ENCODE results near the gene DMRTC2.

The DMRTC2 gene

DNA sequence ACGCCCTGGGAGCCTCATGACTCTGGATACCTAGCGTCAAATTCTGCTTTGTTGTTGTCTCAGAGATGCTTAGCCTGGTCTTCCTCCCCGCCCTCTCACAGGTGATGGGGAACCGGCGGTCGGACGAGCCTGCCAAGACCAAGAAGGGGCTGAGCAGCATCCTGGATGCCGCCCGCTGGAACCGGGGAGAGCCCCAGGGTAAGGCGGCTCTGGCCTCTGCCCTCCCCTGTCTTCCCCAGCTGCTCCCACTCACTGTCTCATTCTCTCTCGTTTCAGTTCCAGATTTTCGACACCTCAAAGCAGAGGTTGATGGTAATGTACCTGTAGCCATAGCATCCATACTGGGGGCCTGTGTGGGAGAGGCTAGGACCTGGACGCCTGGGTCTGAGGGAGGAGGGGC, 49.5 kb downstream of the DMRTC2 start:
- no peak for DNase-seq

- no peak for DNase-seq
Measured at GRCh38 chr19:41895745-41896580, 51.1 kb downstream of the DMRTC2 start.

GRCh38 chr19:41896581-41896942, 51.7 kb downstream of the DMRTC2 start:
- DNase-seq: no peak

- DNase-seq: no peak
Measured at GRCh38 chr19:41897181-41897580, 52.3 kb downstream of the DMRTC2 start.

DNA sequence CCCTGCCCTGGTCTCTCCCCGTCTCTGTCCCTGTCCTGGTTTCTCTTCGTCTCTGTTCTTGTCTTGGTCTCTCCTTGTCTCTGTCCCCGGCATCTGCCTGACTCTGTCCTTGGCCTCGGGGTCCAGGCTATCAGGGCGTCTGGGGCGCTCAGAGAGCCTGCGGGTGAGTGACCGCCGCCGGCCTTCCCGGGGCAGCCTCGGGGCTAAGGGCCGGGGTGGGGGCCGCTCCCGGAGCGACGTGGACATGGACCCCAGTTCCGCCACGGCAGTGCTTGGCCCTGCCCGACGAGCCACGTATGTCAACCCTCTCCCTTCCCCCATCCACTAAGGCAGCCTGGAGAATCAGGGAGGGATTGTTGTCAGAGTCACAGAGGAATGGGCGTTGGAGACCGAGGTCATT, 53.0 kb downstream of the DMRTC2 start:
- no peak for DNase-seq

DNA sequence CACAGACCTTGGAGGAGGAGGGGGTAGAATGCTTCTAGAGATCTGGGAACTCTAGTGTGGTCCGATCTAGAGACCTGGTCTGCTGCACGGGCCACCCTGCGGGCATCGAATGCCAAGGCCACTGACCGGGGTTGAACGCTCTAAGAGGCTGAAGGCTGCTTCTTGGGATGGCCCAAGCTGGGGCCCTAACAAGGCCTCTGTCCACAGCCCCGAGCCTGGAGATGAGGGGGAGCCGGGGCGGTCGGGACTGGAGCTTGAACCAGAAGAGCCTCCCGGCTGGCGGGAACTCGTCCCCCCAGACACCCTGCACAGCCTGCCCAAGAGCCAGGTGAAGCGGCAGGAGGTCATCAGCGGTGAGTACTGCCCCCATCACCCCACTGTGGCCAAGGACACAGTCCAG, 53.4 kb downstream of the DMRTC2 start:
- no peak for DNase-seq
